Hematopoietic multipotent progenitor cell treated with erythropoietin and hydrocortisone succinate and interleukin-3 and kit ligand, for 8 days (in vitro differentiated cells): ENCODE results near the gene TMEM117.

Experiments
- DNase-seq: peaks from one replicate; pipeline ENCODE4 v3.0.0-alpha.2; 2015

TMEM117 gene

GRCh38 chr12:43887397-43887796 is 51.5 kb downstream of the TMEM117 start:
- no peak for DNase-seq

GRCh38 chr12:43891856-43892574 is 56.1 kb downstream of the TMEM117 start:
- no peak for DNase-seq

GRCh38 chr12:43893670-43894069 is 57.8 kb downstream of the TMEM117 start:
- no peak for DNase-seq

- no peak for DNase-seq
Measured at GRCh38 chr12:43895580-43896206, 59.8 kb downstream of the TMEM117 start.

- no peak for DNase-seq
Measured at GRCh38 chr12:43896496-43896895, 60.6 kb downstream of the TMEM117 start.

- DNase-seq: no peak
Measured at GRCh38 chr12:43898474-43898873, 62.6 kb downstream of the TMEM117 start.

GRCh38 chr12:43899574-43899973 is 63.7 kb downstream of the TMEM117 start:
- DNase-seq: no peak

GRCh38 chr12:43903686-43904085 is 67.8 kb downstream of the TMEM117 start:
- no peak for DNase-seq

- DNase-seq: no peak
Measured at GRCh38 chr12:43912859-43913258, 77.0 kb downstream of the TMEM117 start.

GRCh38 chr12:43914391-43914790 is 78.5 kb downstream of the TMEM117 start:
- DNase-seq: no peak

- DNase-seq: no peak
Measured at GRCh38 chr12:43914923-43915468, 79.1 kb downstream of the TMEM117 start.

GRCh38 chr12:43917896-43918295 is 82.0 kb downstream of the TMEM117 start:
- DNase-seq: no peak

GRCh38 chr12:43921666-43922337 is 85.9 kb downstream of the TMEM117 start:
- no peak for DNase-seq

GRCh38 chr12:43930032-43930431 is 94.2 kb downstream of the TMEM117 start:
- DNase-seq: no peak

GRCh38 chr12:43931187-43931586 is 95.3 kb downstream of the TMEM117 start:
- no peak for DNase-seq

GRCh38 chr12:43935581-43935980 is 99.7 kb downstream of the TMEM117 start:
- no peak for DNase-seq

- DNase-seq: peak; percentile 7
Measured at GRCh38 chr12:43937947-43938346, 102.1 kb downstream of the TMEM117 start.

GRCh38 chr12:43942379-43942778 is 106.5 kb downstream of the TMEM117 start:
- DNase-seq: no peak

GRCh38 chr12:43945983-43946382 is 110.1 kb downstream of the TMEM117 start:
- DNase-seq: no peak

GRCh38 chr12:43951286-43951685 is 115.4 kb downstream of the TMEM117 start:
- DNase-seq: no peak

GRCh38 chr12:43957732-43958372 is 122.0 kb downstream of the TMEM117 start:
- peak; percentile 50 for DNase-seq

GRCh38 chr12:43964033-43964432 is 128.2 kb downstream of the TMEM117 start:
- no peak for DNase-seq

- no peak for DNase-seq
Measured at GRCh38 chr12:43964961-43965360, 129.1 kb downstream of the TMEM117 start.
